Motor neuron (in vitro differentiated cells): Measurements from ENCODE around the gene FGF23. TPM values are rescaled to one million over a fixed set of nuclear protein-coding genes. Genes with fewer than 3 reads are reported as not detected.

ENCODE experiments used
- ATAC-seq, 8 experiments: fragments of 200-7000 bp; cut with Tn5 transposase; replicated peaks in 6 of 8; 2 replicates each; pipeline ENCODE4 v1.8.0; 2021; ENCODE audit warnings: mild to moderate bottlenecking in 8 of 8, moderate library complexity in 8 of 8
- H3K27ac ChIP-seq, 2 donors: fragments of 250-450 bp; sonication (Bioruptor Pico); 2 replicates each; pipeline ENCODE4 v1.9.0; 2021; ENCODE audit warnings: antibody characterized with exemption in 2 of 2, mild to moderate bottlenecking in 2 of 2, moderate library complexity in 1 of 2
- H3K4me1 ChIP-seq, 2 donors: fragments of 250-450 bp; sonication (Bioruptor Pico); replicated peaks in 1 of 2; 2 replicates each; pipeline ENCODE4 v1.6.1; 2021; ENCODE audit warnings: antibody characterized with exemption in 2 of 2, mild to moderate bottlenecking in 2 of 2, moderate library complexity in 1 of 2
- H3K4me3 ChIP-seq, 5 donors: fragments of 250-450 bp; sonication (Bioruptor Pico); 2 replicates each; pipeline ENCODE4 v1.9.0; 2021; ENCODE audit warnings: antibody characterized with exemption in 5 of 5, mild to moderate bottlenecking in 5 of 5, moderate library complexity in 4 of 5
- WGBS, 10 experiments: fragments of 450-650 bp; shearing (Covaris generic); methylation state at CpG; one replicate each; pipeline ENCODE4 v1.0.0; 2022; 5-methylcytosine and 5-hydroxymethylcytosine counted together
- in situ Hi-C, 9 experiments: fragments of 400-800 bp; cut with MboI; loops; one replicate each; pipeline ENCODE4 v1.15.0; 2021; ENCODE audit warnings: low sequenced_read_pairs in 9 of 9, low pct_unique_long_range_greater_than_20kb in 2 of 9; ENCODE audit not compliant: unreplicated experiment in 9 of 9
- total RNA-seq, 8 experiments: library from RNA; unstranded; fragments of 300-600 nt; gene quantifications; 2 replicates each; pipeline versions ENCODE4 v1.2.3 to v1.2.4, GENCODE V29; 2022

Gene FGF23
- total RNA-seq, 8 experiments from 2014 or later, result 0.05 to 19.5 (median 0.34) TPM

GRCh38 chr12:4375449-4375848, 4.1 kb downstream of the FGF23 start:
- Histone ChIP-seq H3K27ac (no peak overlapping the region), H3K4me3 (no peak overlapping the region), H3K4me1 (no peaks in the 10 kb centered on the region)
- in situ Hi-C loops, result no loop called here
- WGBS, 10 experiments, result 32 to 93% (median 86%) methylated on average over 3 to 6 of the region's 6 CpGs; no CpG with 5 or more reads in 2 of the 10 experiments
- no peak for ATAC-seq

- Histone ChIP-seq H3K4me1 (no peaks in the 10 kb centered on the region), H3K27ac (no peak overlapping the region), H3K4me3 (no peak overlapping the region)
- in situ Hi-C loops, result loop anchor here in 3 of 9 experiments (25.0 kb wide), 2 partner anchors 140 to 165 kb away; partner anchors contain the start of gene RAD51AP1 (in 2 of the 3)
- ATAC-seq, result no peak
- 37 to 100% (median 94%) methylated on average over 1 to 2 of the region's 2 CpGs; no CpG with 5 or more reads in 6 of the 10 experiments for WGBS, 10 experiments
These were observed 6.9 kb downstream of the FGF23 start for GRCh38 chr12:4372653-4373052.

- no peak overlapping the region for H3K4me3 ChIP-seq
- H3K4me1 ChIP-seq, result no peaks in the 10 kb centered on the region
- in situ Hi-C loops, result loop anchor here in 3 of 9 experiments (25.0 kb wide), 2 partner anchors 142 to 167 kb away; partner anchors contain the start of gene RAD51AP1 (in 2 of the 3)
- WGBS, 10 experiments, result 74 to 100% (median 94%) methylated on average over 2 to 13 of the region's 31 CpGs; no CpG with 5 or more reads in 7 of the 10 experiments
- no peak overlapping the region for H3K27ac ChIP-seq
- no peak for ATAC-seq
These were observed 9.2 kb downstream of the FGF23 start for GRCh38 chr12:4370265-4370664.

GRCh38 chr12:4369548-4369947, 10.0 kb downstream of the FGF23 start:
- 0 to 83% (median 60%) methylated on average over 1 to 4 of the region's 4 CpGs; no CpG with 5 or more reads in 1 of the 10 experiments for WGBS, 10 experiments

GRCh38 chr12:4366090-4366489, 13.4 kb downstream of the FGF23 start:
- Histone ChIP-seq H3K27ac (no peak overlapping the region), H3K4me3 (no peak overlapping the region), H3K4me1 (no peaks in the 10 kb centered on the region)
- in situ Hi-C loops, result loop anchor here in 3 of 9 experiments (25.0 kb wide), 2 partner anchors 146 to 171 kb away; partner anchors contain the start of gene RAD51AP1 (in 2 of the 3)
- ATAC-seq, result no peak
- WGBS, 10 experiments, result 31 to 86% (median 71%) methylated on average over 1 to 2 of the region's 2 CpGs; no CpG with 5 or more reads in 2 of the 10 experiments

More at GRCh38 chr12:4369548-4369947, 10.0 kb downstream of the FGF23 start:
- in situ Hi-C loops, result loop anchor here in 3 of 9 experiments (25.0 kb wide), 2 partner anchors 143 to 168 kb away; partner anchors contain the start of gene RAD51AP1 (in 2 of the 3)
- Histone ChIP-seq H3K27ac (no peak overlapping the region), H3K4me1 (no peaks in the 10 kb centered on the region), H3K4me3 (no peak overlapping the region)
- ATAC-seq, result no peak

GRCh38 chr12:4356041-4356327, 23.5 kb downstream of the FGF23 start:
- no peak overlapping the region for H3K27ac ChIP-seq
- no peaks in the 10 kb centered on the region for H3K4me1 ChIP-seq
- peak in 3 of 8 experiments; percentile 41 to 74 (median 63) for ATAC-seq
- no peak overlapping the region for H3K4me3 ChIP-seq
- in situ Hi-C loops, result loop anchor here in 3 of 9 experiments (25.0 kb wide), 2 partner anchors 156 to 181 kb away; partner anchors contain the start of gene RAD51AP1 (in 2 of the 3)

GRCh38 chr12:4355156-4356040, 24.1 kb downstream of the FGF23 start:
- in situ Hi-C loops, result loop anchor here in 3 of 9 experiments (25.0 kb wide), 2 partner anchors 157 to 182 kb away; partner anchors contain the start of gene RAD51AP1 (in 2 of the 3)
- WGBS, 10 experiments, result 20 to 100% (median 85%) methylated on average over 1 to 3 of the region's 3 CpGs; no CpG with 5 or more reads in 3 of the 10 experiments
- ATAC-seq, result no peak
- Histone ChIP-seq H3K4me1 (no peaks in the 10 kb centered on the region), H3K4me3 (no peak overlapping the region), H3K27ac (no peak overlapping the region)

- Histone ChIP-seq H3K4me3 (no peak overlapping the region), H3K27ac (no peak overlapping the region), H3K4me1 (no peaks in the 10 kb centered on the region)
- in situ Hi-C loops, result loop anchor here in 3 of 9 experiments (25.0 kb wide), 2 partner anchors 159 to 184 kb away; partner anchors contain the start of gene RAD51AP1 (in 2 of the 3)
- 42 to 100% (median 81%) methylated on average over 1 to 3 of the region's 4 CpGs; no CpG with 5 or more reads in 5 of the 10 experiments for WGBS, 10 experiments
- peak in 1 of 8 experiments; percentile 36 for ATAC-seq
These were observed 25.7 kb downstream of the FGF23 start for GRCh38 chr12:4353785-4354208.

GRCh38 chr12:4346931-4347330, 32.6 kb downstream of the FGF23 start:
- H3K4me1 ChIP-seq, result no peaks in the 10 kb centered on the region
- in situ Hi-C loops, result no loop called here
- ATAC-seq, result no peak
- no peak overlapping the region for H3K27ac ChIP-seq
- no peak overlapping the region for H3K4me3 ChIP-seq

- Histone ChIP-seq H3K27ac (no peak overlapping the region), H3K4me1 (no peaks in the 10 kb centered on the region), H3K4me3 (no peak overlapping the region)
- ATAC-seq, result no peak
- whole genome bisulfite sequencing, 10 experiments, result 40 to 93% (median 66%) methylated on average over 2 to 4 of the region's 4 CpGs
- in situ Hi-C loops, result no loop called here
These were observed 47.7 kb downstream of the FGF23 start for GRCh38 chr12:4331842-4332241.

- WGBS, 10 experiments, result 20 to 100% (median 100%) methylated on average over 1 of the region's 1 CpG; no CpG with 5 or more reads in 4 of the 10 experiments
- in situ Hi-C loops, result no loop called here
- Histone ChIP-seq H3K4me1 (no peaks in the 10 kb centered on the region), H3K27ac (no peak overlapping the region), H3K4me3 (no peak overlapping the region)
- ATAC-seq, result no peak
These were observed 48.3 kb downstream of the FGF23 start for GRCh38 chr12:4331221-4331620.

- WGBS, 10 experiments, result 90 to 100% (median 95%) methylated on average over 1 to 3 of the region's 3 CpGs; no CpG with 5 or more reads in 2 of the 10 experiments
- no peaks in the 10 kb centered on the region for H3K4me1 ChIP-seq
- in situ Hi-C loops, result no loop called here
These were observed 49.3 kb downstream of the FGF23 start for GRCh38 chr12:4330203-4330602.

GRCh38 chr12:4327293-4327692, 52.2 kb downstream of the FGF23 start:
- Histone ChIP-seq H3K27ac (no peak overlapping the region), H3K4me1 (peaks cover under 1 to 2% of the 10 kb centered on the region in 2 donors), H3K4me3 (no peak overlapping the region)
- peak in 2 of 8 experiments; percentile 25 to 38 for ATAC-seq
- 80 to 100% (median 100%) methylated on average over 1 to 2 of the region's 2 CpGs; no CpG with 5 or more reads in 4 of the 10 experiments for WGBS, 10 experiments
- in situ Hi-C loops, result no loop called here

More at GRCh38 chr12:4330203-4330602, 49.3 kb downstream of the FGF23 start:
- ATAC-seq, result peak in 2 of 8 experiments; percentile 32 to 46
- no peak overlapping the region for H3K27ac ChIP-seq
- no peak overlapping the region for H3K4me3 ChIP-seq
